Stomach (tissue), 4 donors: ENCODE measurements around the gene VSTM2B.

ENCODE experiments used
- EP300 ChIP-seq: sonication (generic); formaldehyde crosslinking; IDR thresholded peaks from one replicate; pipeline ENCODE4 v1.6.1; 2017; ENCODE audit warnings: antibody characterized with exemption
- POLR2A ChIP-seq, 4 donors: fragments of 450-650 bp; IDR thresholded peaks; one replicate each; pipeline ENCODE4 v1.6.1; 2016; ENCODE audit warnings: antibody characterized with exemption in 4 of 4, control low read depth in 2 of 4, mild to moderate bottlenecking in 1 of 4, moderate library complexity in 1 of 4
- POLR2AphosphoS5 ChIP-seq, 3 donors: sonication (generic); formaldehyde crosslinking; IDR thresholded peaks; one replicate each; pipeline ENCODE4 v1.6.1; 2016; ENCODE audit warnings: antibody characterized with exemption in 3 of 3
- TF ChIP-seq, protein P1 (sequence below), 7 experiments: fragments of 450-650 bp in 4 of 7; fragments of 200-600 bp in 3 of 7; sonication (generic) in 3 of 7; IDR thresholded peaks; one replicate each; pipeline ENCODE4 v1.5.1; 2016 to 2019; ENCODE audit warnings: antibody characterized with exemption in 7 of 7, control low read depth in 2 of 7, mild to moderate bottlenecking in 1 of 7

GRCh38 chr19:29542327-29542726 is 16.5 kb downstream of the VSTM2B start:
- TF ChIP-seq POLR2A (IDR thresholded peaks at IDR 0.05) (no peak), POLR2AphosphoS5 (IDR thresholded peaks at IDR 0.05) (no peak), EP300 (no peak)
- TF ChIP-seq, protein P1, sequence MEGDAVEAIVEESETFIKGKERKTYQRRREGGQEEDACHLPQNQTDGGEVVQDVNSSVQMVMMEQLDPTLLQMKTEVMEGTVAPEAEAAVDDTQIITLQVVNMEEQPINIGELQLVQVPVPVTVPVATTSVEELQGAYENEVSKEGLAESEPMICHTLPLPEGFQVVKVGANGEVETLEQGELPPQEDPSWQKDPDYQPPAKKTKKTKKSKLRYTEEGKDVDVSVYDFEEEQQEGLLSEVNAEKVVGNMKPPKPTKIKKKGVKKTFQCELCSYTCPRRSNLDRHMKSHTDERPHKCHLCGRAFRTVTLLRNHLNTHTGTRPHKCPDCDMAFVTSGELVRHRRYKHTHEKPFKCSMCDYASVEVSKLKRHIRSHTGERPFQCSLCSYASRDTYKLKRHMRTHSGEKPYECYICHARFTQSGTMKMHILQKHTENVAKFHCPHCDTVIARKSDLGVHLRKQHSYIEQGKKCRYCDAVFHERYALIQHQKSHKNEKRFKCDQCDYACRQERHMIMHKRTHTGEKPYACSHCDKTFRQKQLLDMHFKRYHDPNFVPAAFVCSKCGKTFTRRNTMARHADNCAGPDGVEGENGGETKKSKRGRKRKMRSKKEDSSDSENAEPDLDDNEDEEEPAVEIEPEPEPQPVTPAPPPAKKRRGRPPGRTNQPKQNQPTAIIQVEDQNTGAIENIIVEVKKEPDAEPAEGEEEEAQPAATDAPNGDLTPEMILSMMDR (IDR thresholded peaks at IDR 0.05): no peak
